D721Med (cell line): ENCODE results near the gene IGSF10.

Experiments
- DNase-seq: peaks from one replicate; pipeline ENCODE4 v3.0.0; 2011; ENCODE audit warnings: low spot score; ENCODE audit not compliant: insufficient read length
- FAIRE-seq: peaks from 2 replicates; lab custom pipeline; 2011; peaks lifted over from hg19 to GRCh38; lab: Jason Lieb, UNC
- CTCF ChIP-seq: IDR thresholded peaks from 2 replicates; pipeline ENCODE4 v1.5.1; 2012; ENCODE audit warnings: mild to moderate bottlenecking, control low read depth; ENCODE audit not compliant: insufficient read depth; ENCODE audit errors: missing control alignments

IGSF10 gene

GRCh38 chr3:151460228-151460627 lies 633 bp downstream of the IGSF10 start:
- DNase-seq = no peak
- no peak for TF ChIP-seq CTCF
- no peak for FAIRE-seq

GRCh38 chr3:151459358-151459757 lies 1.5 kb downstream of the IGSF10 start:
- TF ChIP-seq CTCF = no peak
- DNase-seq = no peak
- FAIRE-seq = no peak

- FAIRE-seq = no peak
- no peak for TF ChIP-seq CTCF
- no peak for DNase-seq
These were observed 4.8 kb downstream of the IGSF10 start for GRCh38 chr3:151456065-151456464.

- DNase-seq = no peak
- FAIRE-seq = no peak
These were observed 8.0 kb downstream of the IGSF10 start for GRCh38 chr3:151452841-151453240.

GRCh38 chr3:151452368-151452767 lies 8.5 kb downstream of the IGSF10 start:
- FAIRE-seq = no peak

More at GRCh38 chr3:151452841-151453240, 8.0 kb downstream of the IGSF10 start:
- TF ChIP-seq CTCF = no peak

GRCh38 chr3:151446002-151446340 lies 14.9 kb downstream of the IGSF10 start:
- DNase-seq (no peak), FAIRE-seq (no peak)
- no peak for TF ChIP-seq CTCF

More at GRCh38 chr3:151452368-151452767, 8.5 kb downstream of the IGSF10 start:
- DNase-seq = no peak
- no peak for TF ChIP-seq CTCF

GRCh38 chr3:151445273-151446001 lies 15.4 kb downstream of the IGSF10 start:
- no peak for FAIRE-seq
- no peak for DNase-seq
- TF ChIP-seq CTCF = no peak
